Activated T-cell treated with anti-CD3 and anti-CD28 coated beads, Interleukin-2, amount 50 U/mL, for 48 hours (primary cell): ENCODE results near the gene PPP1R9B.

Source experiments
- DNase-seq, 2 experiments: peaks; one replicate each; pipeline ENCODE4 v3.0.0-alpha.2; 2020

Gene PPP1R9B

GRCh38 chr17:50122945-50123344 lies 27.5 kb downstream of the PPP1R9B start:
- DNase-seq: no peak

GRCh38 chr17:50120475-50121253 lies 29.8 kb downstream of the PPP1R9B start:
- no peak for DNase-seq

- DNase-seq: no peak
Measured at GRCh38 chr17:50118828-50119218, 31.7 kb downstream of the PPP1R9B start.

GRCh38 chr17:50118076-50118827 lies 32.2 kb downstream of the PPP1R9B start:
- no peak for DNase-seq

DNA sequence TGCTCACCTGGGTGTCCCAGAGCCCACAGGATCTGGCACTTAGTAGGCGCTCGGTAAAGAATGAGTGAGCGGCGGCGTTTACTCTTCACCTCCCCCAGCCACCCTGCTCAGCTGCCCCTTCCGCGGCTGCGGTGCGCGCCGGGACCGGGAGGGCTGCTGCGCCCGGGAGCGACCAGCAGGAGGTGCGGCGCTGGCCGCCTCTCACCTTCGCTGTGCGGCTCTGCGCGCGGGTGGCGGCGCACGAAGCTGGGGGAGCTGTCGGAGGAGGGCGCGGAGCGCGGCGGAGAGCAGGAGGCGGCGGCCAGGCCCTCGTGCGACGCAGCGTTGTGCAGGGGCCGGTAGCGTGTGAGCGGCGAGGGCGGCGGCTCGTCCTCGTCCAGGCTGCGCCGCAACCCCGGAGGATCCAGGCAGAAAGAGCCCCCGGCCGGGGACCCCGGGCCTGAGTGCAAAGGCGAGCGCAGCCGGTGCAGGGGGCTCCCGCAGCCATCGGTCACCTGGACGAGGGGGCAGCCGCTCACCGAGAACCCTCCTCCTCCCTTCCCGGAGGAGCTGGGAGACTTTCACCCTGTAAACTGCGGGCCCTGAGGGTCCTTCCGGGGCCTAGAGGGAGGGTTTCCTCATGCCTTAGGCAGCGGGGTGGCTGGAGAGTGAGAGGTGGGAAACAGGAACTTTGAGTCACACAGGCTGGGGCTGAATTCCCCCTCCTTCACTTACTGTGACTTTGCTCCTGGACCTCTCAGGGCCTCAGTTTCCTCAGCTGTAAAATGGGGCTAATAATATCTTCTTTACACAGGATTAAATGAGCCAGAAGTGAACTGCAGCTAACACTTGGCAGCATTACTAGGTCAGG lies 33.0 kb downstream of the PPP1R9B start:
- DNase-seq: peak; percentile 71 to 79

DNA sequence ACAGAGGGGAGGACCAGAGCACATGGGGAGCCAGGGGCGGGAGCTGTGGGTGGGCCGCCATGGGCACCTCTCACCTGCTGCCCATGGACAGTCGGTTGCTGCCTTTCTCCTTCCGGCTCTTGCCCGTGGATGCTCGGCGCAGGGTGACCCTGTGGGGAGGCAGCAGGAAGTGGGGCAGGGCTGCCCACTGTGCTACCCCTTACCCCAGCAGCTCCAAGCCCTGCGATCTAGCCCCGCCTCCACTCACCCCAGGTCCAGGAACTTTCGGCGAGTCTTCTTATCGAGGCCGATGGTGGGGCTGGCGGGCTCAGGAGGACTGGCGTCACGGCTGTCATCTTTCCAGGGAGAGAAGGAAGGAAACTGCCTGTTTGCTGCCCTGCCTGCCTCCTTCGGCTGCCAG lies 34.7 kb downstream of the PPP1R9B start:
- no peak for DNase-seq

DNA sequence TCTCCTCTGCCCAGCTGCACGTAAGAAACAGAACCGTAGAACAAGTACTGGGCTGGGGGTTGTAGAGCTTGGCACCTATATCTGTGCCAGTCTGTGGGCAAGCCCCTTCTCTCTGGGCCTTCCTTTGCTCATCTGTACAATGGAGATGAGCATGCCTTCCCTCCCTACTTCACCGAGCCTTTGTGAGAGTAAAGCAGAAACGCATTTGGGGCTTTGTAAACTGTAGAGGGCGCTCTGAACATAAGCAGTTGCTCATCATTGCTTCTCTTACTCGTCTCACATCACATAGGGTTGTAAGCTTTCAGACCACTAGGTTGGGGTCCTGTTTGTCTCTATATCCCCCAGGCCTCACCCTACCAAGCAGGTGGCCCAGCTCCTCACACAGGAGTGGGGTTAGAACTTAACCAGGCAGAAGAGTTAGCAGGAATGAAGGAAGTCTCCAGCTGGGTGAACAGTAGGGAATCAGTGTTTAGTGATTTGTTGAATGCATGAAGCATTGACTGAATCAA lies 35.6 kb downstream of the PPP1R9B start:
- DNase-seq: peak; percentile 49 to 53

DNA sequence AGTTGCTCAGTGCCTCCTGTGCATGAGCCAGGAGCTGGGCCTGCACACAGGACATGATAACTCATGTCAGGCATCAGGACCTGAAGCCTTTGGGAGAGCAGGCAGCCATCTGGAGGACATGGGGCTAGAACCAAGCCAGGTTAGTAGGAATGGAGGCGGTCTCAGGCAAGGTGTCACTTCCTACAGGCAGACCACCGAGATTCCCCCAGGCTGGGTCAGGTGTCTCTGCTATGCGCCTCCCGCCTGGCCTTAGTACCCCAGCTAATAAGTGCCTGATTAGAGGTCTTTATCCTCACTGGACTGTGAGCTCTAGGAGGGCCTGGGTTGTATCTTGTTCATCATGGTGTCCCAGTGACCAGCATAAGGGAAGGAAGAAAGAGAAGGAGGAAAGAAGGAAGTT lies 36.1 kb downstream of the PPP1R9B start:
- DNase-seq: no peak

DNA sequence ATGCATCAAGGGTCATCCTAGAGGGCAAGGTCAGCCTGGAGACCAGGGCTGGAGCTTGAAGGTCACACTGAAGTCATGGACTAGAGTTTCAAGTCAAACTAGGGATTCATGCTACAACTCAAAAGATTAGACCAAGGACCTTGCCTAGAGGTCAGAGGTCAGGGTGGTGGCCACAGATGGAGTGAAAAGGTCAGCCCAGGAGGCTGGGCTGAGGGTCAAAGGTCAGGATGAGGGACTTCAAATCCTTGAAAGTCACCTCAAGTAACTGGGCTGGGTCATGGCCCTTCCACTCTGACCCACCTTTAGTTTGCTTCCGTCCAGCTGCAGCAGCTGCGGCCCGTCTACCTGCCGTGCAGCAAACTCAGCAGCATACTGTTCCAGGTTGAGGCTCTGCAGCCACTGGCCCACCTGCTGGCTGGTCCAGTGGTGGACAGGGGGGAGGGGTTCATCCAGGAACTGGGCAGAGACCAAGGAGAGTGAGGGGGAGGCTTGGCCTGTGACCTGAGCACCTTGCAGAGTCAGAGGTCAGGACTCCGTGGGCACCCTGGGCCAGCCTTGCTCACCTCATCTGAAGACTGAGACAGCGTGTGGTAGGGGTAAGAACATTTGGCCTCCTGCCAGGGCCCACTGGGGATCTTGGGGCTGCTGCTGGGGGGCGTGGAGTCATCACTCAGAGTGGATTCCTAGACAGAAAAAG lies 36.7 kb downstream of the PPP1R9B start:
- DNase-seq: no peak

DNA sequence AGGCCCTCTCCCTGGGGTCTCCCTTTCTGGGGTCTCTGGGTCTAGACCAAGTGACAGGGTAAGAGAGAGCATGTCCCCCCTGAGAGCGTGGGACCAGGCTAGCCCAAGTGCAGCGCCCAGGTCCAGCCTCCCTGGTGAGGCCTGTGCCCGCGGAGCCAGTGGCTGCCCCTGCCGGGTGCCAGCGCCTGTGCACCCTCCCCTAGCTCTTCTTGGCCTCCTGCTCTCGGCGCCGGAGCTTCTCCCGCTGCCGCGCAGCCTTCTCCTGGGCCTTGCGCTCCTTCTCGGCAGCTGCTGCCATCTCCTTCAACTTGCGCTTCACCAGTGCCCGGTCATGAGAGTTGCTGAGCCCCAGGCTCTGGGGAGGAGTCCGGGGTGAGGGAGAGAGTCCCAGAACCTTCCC lies 37.8 kb downstream of the PPP1R9B start:
- DNase-seq: no peak

DNA sequence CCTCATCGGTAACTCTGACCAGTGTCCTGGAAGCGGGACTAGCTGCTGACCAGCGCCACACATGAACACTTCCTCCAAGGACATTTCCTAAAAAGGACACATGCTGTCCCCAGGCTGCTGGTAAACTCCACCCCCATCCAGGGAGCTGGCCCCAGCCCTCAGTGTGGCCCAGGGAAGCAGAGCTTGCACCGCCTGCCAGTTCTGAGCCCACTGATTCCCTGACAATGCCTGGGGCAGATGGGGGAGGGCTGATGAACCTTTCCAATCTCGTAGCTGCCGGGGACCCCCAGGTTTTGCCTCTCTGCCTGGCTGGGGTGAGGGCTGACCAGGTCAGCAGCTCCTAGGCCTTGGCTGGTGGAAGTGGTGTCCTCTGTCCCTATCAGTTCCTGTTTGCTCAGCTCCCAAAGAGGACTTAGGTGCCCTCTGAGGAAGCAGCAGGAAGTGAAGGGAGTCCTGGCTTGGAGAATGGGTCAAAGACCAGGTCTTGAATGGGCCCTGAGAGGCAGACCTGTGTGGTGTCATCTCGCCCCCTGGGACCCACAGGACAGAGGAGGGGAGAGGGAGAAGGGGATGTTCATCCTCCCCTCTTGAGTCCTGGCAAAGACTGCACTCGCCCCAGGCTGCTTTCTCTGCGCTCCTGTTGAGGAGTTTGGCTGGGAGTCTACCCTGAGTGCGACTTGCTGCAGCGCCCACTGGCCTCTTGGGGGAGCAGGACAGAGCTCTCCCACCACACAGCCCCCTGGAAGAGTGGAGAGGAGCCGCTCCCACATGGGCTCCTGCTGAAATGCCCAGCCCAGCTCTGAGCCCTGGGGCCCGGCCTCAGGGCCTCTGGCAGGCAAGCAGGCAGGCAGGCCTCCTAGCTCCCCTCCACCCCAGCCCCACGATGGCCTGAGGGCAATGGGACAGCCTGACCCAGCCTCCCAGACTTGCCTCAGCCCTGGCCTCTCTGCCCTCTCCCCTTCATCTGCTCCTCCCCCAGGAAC lies 38.5 kb downstream of the PPP1R9B start:
- no peak for DNase-seq

- no peak for DNase-seq
Measured at GRCh38 chr17:50110591-50111349, 39.7 kb downstream of the PPP1R9B start.

- DNase-seq: no peak
Measured at GRCh38 chr17:50109785-50110184, 40.7 kb downstream of the PPP1R9B start.

GRCh38 chr17:50109207-50109606 lies 41.3 kb downstream of the PPP1R9B start:
- DNase-seq: no peak

- DNase-seq: no peak
Measured at GRCh38 chr17:50108556-50108955, 41.9 kb downstream of the PPP1R9B start.

DNA sequence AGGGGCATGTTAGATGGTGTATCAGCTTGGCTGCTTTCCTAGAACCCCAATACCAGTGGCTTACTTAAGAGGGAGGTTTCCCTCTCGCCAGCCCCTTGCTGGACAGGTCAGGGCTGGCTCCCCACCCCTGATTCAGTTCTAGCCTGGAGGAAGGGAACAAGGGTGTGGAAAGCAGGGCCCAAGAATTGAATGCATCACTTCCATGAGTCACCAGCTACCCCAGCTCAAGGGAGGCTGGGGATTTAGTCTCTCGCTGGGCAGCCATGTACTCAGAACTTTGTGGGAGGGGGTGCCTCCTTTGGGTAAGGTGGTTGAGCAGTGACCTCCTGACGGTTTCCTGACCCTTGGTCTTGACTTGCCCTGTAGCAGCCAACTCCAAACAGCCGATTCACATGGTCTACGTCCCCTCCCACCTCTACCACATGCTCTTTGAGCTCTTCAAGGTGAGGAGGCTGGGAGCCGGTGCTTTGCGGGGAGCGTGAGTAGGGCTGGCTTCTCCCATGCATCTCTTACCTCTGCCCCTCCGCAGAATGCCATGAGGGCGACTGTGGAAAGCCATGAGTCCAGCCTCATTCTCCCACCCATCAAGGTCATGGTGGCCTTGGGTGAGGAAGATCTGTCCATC lies 42.6 kb downstream of the PPP1R9B start:
- DNase-seq: no peak

DNA sequence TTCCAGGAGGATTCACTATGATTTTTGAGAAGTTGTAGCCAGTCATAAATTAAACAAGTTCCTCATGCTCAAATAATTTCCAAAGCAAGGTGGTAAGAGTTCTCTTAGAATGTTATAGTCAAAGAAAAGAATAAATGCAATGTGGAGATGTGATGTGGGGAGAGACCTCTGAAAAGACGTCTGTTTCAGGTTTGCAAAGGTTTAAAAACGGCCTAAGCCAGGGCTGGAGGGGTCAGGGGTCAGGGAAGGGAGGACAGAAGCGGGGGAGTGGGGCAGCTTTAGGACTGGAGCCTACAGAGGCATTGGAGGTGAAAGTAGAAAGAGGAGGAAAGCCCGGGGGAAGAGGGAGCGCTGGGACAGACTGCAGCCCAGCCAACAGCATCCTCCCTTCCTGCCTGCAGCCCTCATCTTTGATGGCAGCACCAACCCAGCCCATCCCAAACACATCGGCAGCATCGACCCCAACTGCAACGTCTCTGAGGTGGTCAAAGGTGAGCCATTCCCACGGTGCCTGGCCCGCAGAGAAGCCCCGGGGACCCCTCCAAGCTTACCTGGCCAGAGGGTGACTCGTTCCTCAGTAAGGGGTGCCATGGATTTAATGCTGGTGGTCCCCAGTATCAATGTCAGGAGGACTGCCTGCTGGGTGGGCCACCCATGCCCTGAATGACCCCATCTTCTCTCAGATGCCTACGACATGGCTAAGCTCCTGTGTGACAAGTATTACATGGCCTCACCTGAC lies 43.9 kb downstream of the PPP1R9B start:
- no peak for DNase-seq

DNA sequence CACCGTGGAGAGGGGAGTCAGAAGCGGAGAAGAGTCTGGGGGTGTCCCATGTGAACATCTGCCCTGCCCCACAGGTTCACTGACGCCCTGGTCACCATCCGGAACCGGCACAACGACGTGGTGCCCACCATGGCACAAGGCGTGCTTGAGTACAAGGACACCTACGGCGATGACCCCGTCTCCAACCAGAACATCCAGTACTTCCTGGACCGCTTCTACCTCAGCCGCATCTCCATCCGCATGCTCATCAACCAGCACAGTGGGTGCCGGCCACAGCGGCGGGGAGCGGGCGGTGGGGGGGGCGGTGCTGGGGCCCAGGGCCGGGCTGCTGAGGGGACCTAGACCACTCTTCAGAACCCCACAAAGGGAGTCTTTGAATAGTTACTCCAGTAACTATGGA lies 44.7 kb downstream of the PPP1R9B start:
- no peak for DNase-seq

DNA sequence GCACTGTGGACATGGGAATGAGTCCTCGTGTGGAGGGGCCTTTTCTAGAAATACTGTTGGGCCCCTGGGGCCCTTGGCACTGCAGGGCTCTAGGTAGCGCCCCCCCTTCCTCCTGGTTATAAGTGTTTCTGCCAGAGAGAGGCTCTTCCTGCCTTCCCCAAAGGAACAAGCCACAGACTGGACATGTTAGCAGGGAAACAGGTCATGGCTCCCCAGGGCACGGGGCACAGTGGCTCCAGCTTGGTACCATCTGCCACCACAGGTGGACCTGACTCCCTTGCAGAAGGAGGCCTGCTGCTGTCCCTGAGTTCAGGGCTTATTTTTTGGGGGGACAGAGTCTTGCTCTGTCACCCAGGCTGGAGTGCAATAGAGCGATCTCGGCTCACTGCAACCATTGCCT lies 46.5 kb downstream of the PPP1R9B start:
- DNase-seq: no peak
